H1 (cell line): ENCODE data around the gene ADIPOQ. TPM values are rescaled to one million over a fixed set of nuclear protein-coding genes. Genes with fewer than 3 reads are reported as not detected.

Experiments
- CTCF ChIA-PET: fragments of 300-600 bp; sonication (Branson Sonifier 250); formaldehyde crosslinking; loops from one replicate; lab custom pipeline; 2021; ENCODE audit not compliant: partially characterized antibody; lab: Charles Lee
- POLR2A ChIA-PET: fragments of 300-600 bp; sonication (Branson Sonifier 250); formaldehyde crosslinking; loops from one replicate; lab custom pipeline; 2021; ENCODE audit warnings: inconsistent platforms; ENCODE audit not compliant: partially characterized antibody; lab: Charles Lee
- DNase-seq, 2 experiments: peaks; one replicate each; pipeline versions ENCODE4 v3.0.0 to v3.0.0-alpha.2; 2010 to 2022; ENCODE audit warnings: low spot score in 2 of 2, low read depth in 1 of 2, mixed read lengths in 1 of 2
- FAIRE-seq: peaks from 2 replicates; lab custom pipeline; 2011; peaks lifted over from hg19 to GRCh38; lab: Jason Lieb, UNC
- H2AFZ ChIP-seq: 2 replicates; pipeline ENCODE4 v1.8.1; 2012; ENCODE audit warnings: low read length, inconsistent platforms
- H2AK5ac ChIP-seq: 2 replicates; pipeline ENCODE4 v1.6.1; 2013; ENCODE audit warnings: low read depth, low read length
- H2BK120ac ChIP-seq: replicated peaks from 2 replicates; pipeline ENCODE3; 2013; ENCODE audit warnings: low read depth, low read length, inconsistent platforms
- H2BK12ac ChIP-seq: 2 replicates; pipeline ENCODE4 v1.6.1; 2013; ENCODE audit warnings: low read depth, low read length
- H2BK15ac ChIP-seq: 2 replicates; pipeline ENCODE4 v1.6.1; 2013; ENCODE audit warnings: low read length
- H2BK20ac ChIP-seq: 2 replicates; pipeline ENCODE4 v1.6.1; 2013; ENCODE audit warnings: low read length
- H2BK5ac ChIP-seq: 2 replicates; pipeline ENCODE4 v1.6.1; 2013; ENCODE audit warnings: low read depth, low read length
- H3K14ac ChIP-seq: 2 replicates; pipeline ENCODE4 v1.6.1; 2013; ENCODE audit warnings: inconsistent platforms; ENCODE audit not compliant: insufficient read length
- H3K18ac ChIP-seq: 2 replicates; pipeline ENCODE4 v1.6.1; 2013; ENCODE audit warnings: low read length; ENCODE audit errors: extremely low read depth
- H3K23ac ChIP-seq: 2 replicates; pipeline ENCODE4 v1.6.1; 2013; ENCODE audit warnings: inconsistent platforms; ENCODE audit not compliant: insufficient read length
- H3K23me2 ChIP-seq: 2 replicates; pipeline ENCODE4 v1.6.1; 2013; ENCODE audit warnings: low read depth, low read length
- H3K27ac ChIP-seq: 2 replicates; pipeline ENCODE4 v1.6.1; 2011; ENCODE audit warnings: low read depth, low read length, inconsistent platforms
- H3K27me3 ChIP-seq, 4 experiments: replicated peaks in 1 of 4; 1 replicate in 1 of 4; 2 replicates in 3 of 4; pipeline versions ENCODE4 v1.6.1 to v1.8.1; 2011 to 2013; ENCODE audit warnings: low read length in 3 of 4, mild to moderate bottlenecking in 3 of 4, inconsistent platforms in 2 of 4, mixed read lengths in 2 of 4, moderate library complexity in 1 of 4; ENCODE audit not compliant: control insufficient read depth in 3 of 4, insufficient read depth in 3 of 4; ENCODE audit errors: extremely low read depth in 1 of 4
- H3K36me3 ChIP-seq, 4 experiments: 2 replicates each; pipeline versions ENCODE4 v1.6.1 to v1.8.1; 2011 to 2013; ENCODE audit warnings: mild to moderate bottlenecking in 4 of 4, low read length in 3 of 4, moderate library complexity in 2 of 4, control low read depth in 1 of 4, inconsistent platforms in 1 of 4; ENCODE audit not compliant: insufficient read depth in 4 of 4, control insufficient read depth in 2 of 4
- H3K4ac ChIP-seq: replicated peaks from 2 replicates; pipeline ENCODE3; 2013; ENCODE audit warnings: low read length, low read depth, mixed read lengths, inconsistent platforms; ENCODE audit not compliant: insufficient read length
- H3K4me1 ChIP-seq, 4 experiments: replicated peaks in 1 of 4; 1 replicate in 1 of 4; 2 replicates in 3 of 4; pipeline versions ENCODE4 v1.6.1 to v1.8.1; 2011 to 2013; ENCODE audit warnings: low read length in 3 of 4, inconsistent platforms in 2 of 4, mixed read lengths in 1 of 4; ENCODE audit not compliant: insufficient read depth in 4 of 4, control insufficient read depth in 3 of 4
- H3K4me2 ChIP-seq, 2 experiments: 2 replicates each; pipeline versions ENCODE4 v1.6.1 to v1.8.1; 2011 to 2013; ENCODE audit warnings: low read depth in 2 of 2, low read length in 2 of 2, control low read depth in 1 of 2, inconsistent platforms in 1 of 2, mild to moderate bottlenecking in 1 of 2; ENCODE audit not compliant: insufficient read depth in 1 of 2
- H3K4me3 ChIP-seq, 4 experiments: fragments of 200-600, 300-600 bp in 1 of 4; sonication (generic), shearing (Covaris generic), sonication (Bioruptor Twin) in 1 of 4; 2 replicates each; pipeline versions ENCODE4 v1.5.1 to v1.8.1; 2011 to 2016; ENCODE audit warnings: low read length in 4 of 4, low read depth in 3 of 4, control low read depth in 2 of 4, inconsistent platforms in 2 of 4, mild to moderate bottlenecking in 2 of 4, mixed read lengths in 1 of 4, moderate library complexity in 1 of 4; ENCODE audit not compliant: insufficient read depth in 2 of 4; ENCODE audit errors: extremely low read depth in 1 of 4
- H3K56ac ChIP-seq: replicated peaks from 2 replicates; pipeline ENCODE3; 2013; ENCODE audit warnings: low read depth, mild to moderate bottlenecking, mixed read lengths, low read length, inconsistent platforms; ENCODE audit not compliant: insufficient read length
- H3K79me1 ChIP-seq: 2 replicates; pipeline ENCODE4 v1.6.1; 2013; ENCODE audit warnings: low read depth, low read length, control low read depth
- H3K79me2 ChIP-seq, 2 experiments: 2 replicates each; pipeline versions ENCODE4 v1.6.1 to v1.8.1; 2012 to 2013; ENCODE audit warnings: low read length in 2 of 2, mild to moderate bottlenecking in 2 of 2, inconsistent platforms in 1 of 2; ENCODE audit not compliant: insufficient read depth in 2 of 2, control insufficient read depth in 1 of 2
- H3K9ac ChIP-seq, 4 experiments: replicated peaks in 1 of 4; 1 replicate in 1 of 4; 2 replicates in 3 of 4; pipeline versions ENCODE4 v1.6.1 to v1.8.1; 2011 to 2013; ENCODE audit warnings: low read depth in 3 of 4, low read length in 3 of 4, control low read depth in 2 of 4, mild to moderate bottlenecking in 2 of 4, moderate library complexity in 2 of 4, inconsistent platforms in 1 of 4; ENCODE audit errors: extremely low read depth in 1 of 4
- H3K9me3 ChIP-seq, 2 experiments: 2 replicates each; pipeline versions ENCODE4 v1.6.1 to v1.8.1; 2012 to 2013; ENCODE audit warnings: mild to moderate bottlenecking in 2 of 2, moderate library complexity in 2 of 2, control low read depth in 1 of 2, inconsistent platforms in 1 of 2, low read depth in 1 of 2, low read length in 1 of 2, mixed read lengths in 1 of 2; ENCODE audit not compliant: insufficient read depth in 2 of 2
- H4K20me1 ChIP-seq, 2 experiments: replicated peaks in 1 of 2; 2 replicates each; pipeline versions ENCODE3 to v1.8.1; 2011 to 2013; ENCODE audit warnings: inconsistent platforms in 2 of 2, low read length in 2 of 2, mild to moderate bottlenecking in 1 of 2; ENCODE audit not compliant: insufficient read depth in 2 of 2, control insufficient read depth in 1 of 2
- H4K5ac ChIP-seq: 2 replicates; pipeline ENCODE4 v1.6.1; 2013; ENCODE audit warnings: low read length, low read depth, mixed read lengths, inconsistent platforms; ENCODE audit not compliant: insufficient read length
- H4K8ac ChIP-seq: 2 replicates; pipeline ENCODE4 v1.8.0; 2013; ENCODE audit warnings: mild to moderate bottlenecking, moderate library complexity, low read length, inconsistent platforms; ENCODE audit not compliant: insufficient read depth; ENCODE audit errors: extremely low read depth
- H4K91ac ChIP-seq: replicated peaks from 2 replicates; pipeline ENCODE3; 2013; ENCODE audit warnings: low read length, mixed read lengths, inconsistent platforms; ENCODE audit not compliant: insufficient read length
- CBX5 ChIP-seq: fragments of 300-800, 300-1000 bp; sonication (generic); IDR thresholded peaks from 2 replicates; pipeline ENCODE4 v1.7.1; 2016; ENCODE audit warnings: antibody characterized with exemption, low read length, low read depth
- EP300 ChIP-seq, 2 experiments: IDR thresholded peaks; 1 replicate in 1 of 2; 2 replicates in 1 of 2; pipeline ENCODE4 v1.6.1; 2011 to 2012; ENCODE audit warnings: low read depth in 2 of 2, low read length in 2 of 2, mild to moderate bottlenecking in 2 of 2, borderline replicate concordance in 1 of 2, inconsistent platforms in 1 of 2, moderate library complexity in 1 of 2
- RAD21 ChIP-seq, 2 experiments: IDR thresholded peaks in 1 of 2; conservative IDR thresholded peaks in 1 of 2; 2 replicates each; pipeline ENCODE4 v1.6.1; 2011; ENCODE audit warnings: low read depth in 2 of 2, low read length in 2 of 2, improper control_type of control experiment in 1 of 2, inconsistent platforms in 1 of 2, mild to moderate bottlenecking in 1 of 2, moderate library complexity in 1 of 2
- WGBS, 2 experiments: shearing (Covaris generic) in 1 of 2; methylation state at CpG; one replicate each; pipeline versions ENCODE4 v1.1.6 to v1.1.7; 2013 to 2015; ENCODE audit warnings: low lambda C conversion rate in 2 of 2, mixed read lengths in 2 of 2, inconsistent platforms in 1 of 2, low coverage in 1 of 2, missing lambda C conversion rate in 1 of 2; ENCODE audit not compliant: insufficient replicate concordance in 2 of 2, insufficient coverage in 1 of 2, insufficient read length in 1 of 2; ENCODE audit errors: extremely low coverage in 1 of 2, missing lambda C conversion rate in 1 of 2; 5-methylcytosine and 5-hydroxymethylcytosine counted together
- polyA plus RNA-seq, 7 experiments: library from polyadenylated mRNA; depleted of rRNA in 3 of 7; stranded (reverse) in 5 of 7; unstranded in 2 of 7; fragments of >200 nt in 5 of 7; fragments of 200-250 nt in 2 of 7; gene quantifications; 1 replicate in 5 of 7; 2 replicates in 1 of 7; 4 replicates in 1 of 7; pipeline versions ENCODE4 v1.2.1 to v1.2.3, GENCODE V29; 2011 to 2013; ENCODE audit warnings: missing spikeins in 2 of 7, mixed read lengths in 2 of 7
- total RNA-seq: library from RNA; stranded (reverse); fragmentation: NEBNext Ultra II Directional; extraction: Animal tissue kit (Norgen Biotek cat#: 25700); gene quantifications from 2 replicates; pipeline ENCODE4 v1.2.1, GENCODE V29; 2021

ADIPOQ gene
- total and polyA plus RNA-seq, 2 of the 8 experiments (the other 6 are each of a cell fraction or from before 2014, with no cell fraction given), result not detected

DNA sequence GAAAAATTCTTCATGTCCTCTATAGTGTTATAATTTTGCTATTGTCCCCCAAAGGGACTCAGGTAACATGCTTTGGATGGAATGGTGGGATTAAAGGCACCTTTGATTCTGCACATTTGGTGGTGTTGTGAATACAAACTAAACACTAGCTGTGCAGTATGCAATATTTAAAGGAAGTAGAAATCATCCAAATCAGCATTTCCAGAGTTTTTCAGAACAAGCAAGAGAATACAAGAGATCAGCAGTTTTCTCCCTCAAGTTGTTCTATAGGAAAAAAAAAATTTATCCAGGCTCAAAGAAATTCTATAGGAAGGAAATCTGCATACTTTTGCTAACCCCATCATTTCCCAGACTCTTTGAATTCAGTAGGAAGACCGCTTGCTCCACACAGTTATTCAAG, 10.2 kb upstream of the ADIPOQ start:
- H3K23ac ChIP-seq, result no peak overlapping the region
- no peak overlapping the region for H3K56ac ChIP-seq
- CTCF ChIA-PET, result no interaction called here
- no peak overlapping the region for H2BK20ac ChIP-seq
- H3K27me3 ChIP-seq, result peaks cover 0 to 17% (median 13%) of the 10 kb centered on the region in 4 experiments; a peak in 6 of 7 replicates
- WGBS, 2 experiments, result 100% methylated on average over 1 of the region's 1 CpG; no CpG with 5 or more reads in 1 of the 2 experiments
- no peak overlapping the region for H2BK12ac ChIP-seq
- no peak overlapping the region for H2AK5ac ChIP-seq
- FAIRE-seq, result no peak
- H3K18ac ChIP-seq, result no peak overlapping the region
- no peaks in the 10 kb centered on the region for H3K9me3 ChIP-seq
- no peak overlapping the region for H3K9ac ChIP-seq
- H3K79me1 ChIP-seq, result no peaks in the 10 kb centered on the region
- no peaks in the 10 kb centered on the region for H4K20me1 ChIP-seq
- POLR2A ChIA-PET, result no interaction called here
- no peak overlapping the region for H2BK15ac ChIP-seq
- H3K79me2 ChIP-seq, result no peaks in the 10 kb centered on the region
- no peak overlapping the region for H3K4me3 ChIP-seq
- H2BK120ac ChIP-seq, result no peak overlapping the region
- H3K14ac ChIP-seq, result no peak overlapping the region
- H4K8ac ChIP-seq, result no peak overlapping the region
- H3K23me2 ChIP-seq, result no peaks in the 10 kb centered on the region; the same call in 1 of the 2 replicates
- no peak overlapping the region for H2AFZ ChIP-seq
- H3K4me1 ChIP-seq, result no peaks in the 10 kb centered on the region
- no peak for DNase-seq
- no peaks in the 10 kb centered on the region for H3K36me3 ChIP-seq
- H4K5ac ChIP-seq, result no peak overlapping the region
- no peak overlapping the region for H3K4ac ChIP-seq
- no peak overlapping the region for H4K91ac ChIP-seq
- H3K4me2 ChIP-seq, result no peak overlapping the region
- no peak overlapping the region for H3K27ac ChIP-seq
- H2BK5ac ChIP-seq, result no peak overlapping the region
- TF ChIP-seq CBX5 (no peak), EP300 (IDR thresholded peaks at IDR 0.05; ENCODE audit: borderline replicate concordance in 1 of 2, low read depth in 2 of 2, low read length in 2 of 2) (no peak), RAD21 (IDR thresholded peaks at IDR 0.05 in 1 of 2, conservative IDR thresholded peaks at IDR 0.05 in 1 of 2; ENCODE audit: low read depth in 2 of 2, low read length in 2 of 2) (no peak)
